K562 (cell line): ENCODE results near the gene RPL10A. TPM values are rescaled to one million over a fixed set of nuclear protein-coding genes. Genes with fewer than 3 reads are reported as not detected.

Experiments used
- ASH1L ChIP-seq: fragments of 450-650 bp; IDR thresholded peaks from 2 replicates; pipeline ENCODE4 v1.6.1; 2018; ENCODE audit warnings: borderline replicate concordance, mild to moderate bottlenecking, low read depth; ENCODE audit not compliant: partially characterized antibody
- BMI1 ChIP-seq: fragments of 150-350 bp; IDR thresholded peaks from 2 replicates; pipeline ENCODE4 v1.6.1; 2014; ENCODE audit warnings: low read length
- PYGO2 ChIP-seq: fragments of 450-650 bp; IDR thresholded peaks from 2 replicates; pipeline ENCODE4 v1.6.1; 2016; ENCODE audit warnings: mild to moderate bottlenecking, missing genetic modification characterization, moderate library complexity, missing compliant biosample characterization
- RBM34 ChIP-seq: fragments of 200-400 bp; formaldehyde crosslinking; IDR thresholded peaks from 2 replicates; pipeline ENCODE4 v1.6.1; 2018; ENCODE audit warnings: low read length, borderline replicate concordance; ENCODE audit not compliant: insufficient read depth
- SIN3A ChIP-seq, 2 experiments: fragments of 150-350 bp in 1 of 2; IDR thresholded peaks; 2 replicates each; pipeline ENCODE4 v1.6.1; 2011 to 2016; ENCODE audit warnings: borderline replicate concordance in 2 of 2, low read depth in 2 of 2, low read length in 2 of 2, mild to moderate bottlenecking in 2 of 2, moderate library complexity in 2 of 2; ENCODE audit not compliant: control insufficient read depth in 1 of 2
- SIX5 ChIP-seq, 2 experiments: IDR thresholded peaks; 2 replicates each; pipeline ENCODE4 v1.6.1; 2011; ENCODE audit warnings: low read length in 2 of 2, borderline replicate concordance in 1 of 2, low read depth in 1 of 2, mild to moderate bottlenecking in 1 of 2, moderate library complexity in 1 of 2; ENCODE audit not compliant: insufficient read depth in 1 of 2
- SMARCA5 ChIP-seq: fragments of 450-650 bp; IDR thresholded peaks from 2 replicates; pipeline ENCODE4 v1.6.1; 2016
- SNIP1 ChIP-seq: fragments of 450-650 bp; IDR thresholded peaks from 2 replicates; pipeline ENCODE4 v1.7.1; 2017; ENCODE audit warnings: low read depth, mild to moderate bottlenecking
- TSC22D4 ChIP-seq: fragments of 450-650 bp; IDR thresholded peaks from 2 replicates; pipeline ENCODE4 v1.6.1; 2016; ENCODE audit warnings: missing genetic modification characterization, missing biosample characterization, control low read depth
- YBX1 ChIP-seq: fragments of 450-650 bp; IDR thresholded peaks from 2 replicates; pipeline ENCODE4 v1.7.1; 2016; ENCODE audit warnings: mild to moderate bottlenecking
- ZNF134 ChIP-seq: fragments of 250-450 bp; sonication (Bioruptor Pico); conservative IDR thresholded peaks from 2 replicates; pipeline ENCODE4 v1.4.0; 2020
- polyA plus RNA-seq, 8 experiments: library from polyadenylated mRNA; depleted of rRNA in 4 of 8; stranded (reverse) in 5 of 8; unstranded in 3 of 8; fragments of >200 nt; fragmentation: Nextera tagmentation in 2 of 8; fragmentation: Illumina TruSeq in 1 of 8; extraction: Ambion mirVana in 2 of 8; extraction: Trizol in 1 of 8; gene quantifications; 2 replicates each; pipeline versions ENCODE4 v1.2.1 to v1.2.3, GENCODE V29; 2011 to 2014; ENCODE audit warnings: inconsistent platforms in 1 of 8, missing spikeins in 1 of 8
- total RNA-seq, 7 experiments: library from RNA; depleted of rRNA in 6 of 7; stranded (reverse); fragments of >200 nt in 6 of 7; fragmentation: Illumina TruSeq in 2 of 7; extraction: Trizol in 2 of 7; gene quantifications; 2 replicates each; pipeline versions ENCODE4 v1.2.1 to v1.2.3, GENCODE V29; 2011 to 2021; ENCODE audit warnings: low replicate concordance in 1 of 7
- TF ChIP-seq, protein P1 (sequence below): fragments of 250-450 bp; sonication (Bioruptor Pico); IDR thresholded peaks from 2 replicates; pipeline ENCODE4 v1.5.0; 2021
- TF ChIP-seq, protein P2 (sequence below), 2 experiments: IDR thresholded peaks; 2 replicates each; pipeline ENCODE4 v1.6.1; 2011; ENCODE audit warnings: borderline replicate concordance in 1 of 2, control low read depth in 1 of 2, low read depth in 1 of 2, low read length in 1 of 2, mild to moderate bottlenecking in 1 of 2, mixed read lengths in 1 of 2, moderate library complexity in 1 of 2; ENCODE audit not compliant: insufficient read depth in 1 of 2, insufficient read length in 1 of 2, poor library complexity in 1 of 2, severe bottlenecking in 1 of 2; ENCODE audit errors: extremely low read depth in 1 of 2
- TF ChIP-seq, protein P3 (sequence below): sonication (generic); formaldehyde crosslinking; IDR thresholded peaks from 2 replicates; pipeline ENCODE4 v1.8.0; 2022; ENCODE audit warnings: missing genetic modification reagents, mild to moderate bottlenecking, borderline replicate concordance
- TF ChIP-seq, protein P4 (sequence below): sonication (generic); formaldehyde crosslinking; IDR thresholded peaks from 2 replicates; pipeline ENCODE4 v1.8.0; 2023; ENCODE audit warnings: mild to moderate bottlenecking, missing genetic modification reagents
- TF ChIP-seq, protein P5 (sequence below): fragments of 450-650 bp; IDR thresholded peaks from 2 replicates; pipeline ENCODE4 v1.6.1; 2016; ENCODE audit warnings: missing biosample characterization, missing genetic modification characterization

RPL10A gene
- total and polyA plus RNA-seq, 9 of the 15 experiments (the other 6 are each of a cell fraction or from before 2014, with no cell fraction given), result 1,589 to 3,237 (median 2,116) TPM

DNA sequence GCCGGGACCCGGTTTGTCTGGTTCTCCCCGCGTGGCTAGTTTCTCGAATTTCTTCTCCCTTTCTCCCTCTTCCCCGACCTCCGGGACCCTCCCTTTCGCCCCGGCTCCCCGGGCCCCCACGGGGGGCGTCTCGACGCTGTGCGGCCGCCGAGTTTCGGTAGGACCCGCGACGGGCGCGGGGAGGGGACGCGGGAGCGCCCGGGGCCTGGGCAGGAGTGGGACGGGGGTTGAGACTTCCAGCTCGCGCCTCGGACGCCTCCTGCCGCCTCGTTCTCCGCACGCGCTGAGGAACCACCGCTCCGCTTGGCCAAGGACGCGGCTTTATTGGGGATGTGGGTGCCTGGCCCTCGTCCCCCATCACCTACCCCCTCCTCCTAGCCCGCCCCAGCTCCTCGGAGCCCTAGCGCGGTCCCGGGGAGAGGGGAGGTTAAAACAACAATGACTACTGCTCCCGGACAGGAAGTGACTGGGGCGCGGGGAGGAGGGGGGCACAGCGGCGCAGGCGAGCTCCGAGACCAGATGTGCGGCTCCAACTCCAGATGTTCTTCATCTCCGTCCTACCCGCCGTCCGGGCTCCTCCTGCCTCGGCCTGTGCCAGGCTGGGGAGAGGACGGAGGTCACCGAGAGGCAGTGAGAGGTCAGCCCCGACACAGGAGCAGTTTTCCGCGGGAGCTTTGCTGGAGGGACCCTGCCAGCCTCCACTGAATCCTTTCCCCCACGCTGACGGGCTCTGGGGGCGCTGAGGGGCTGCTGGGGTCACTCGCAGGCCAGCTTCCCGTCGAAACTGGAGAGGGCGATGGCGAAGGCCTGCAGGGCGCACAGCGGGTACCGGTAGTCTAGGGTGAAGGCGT lies 29.6 kb downstream of the RPL10A start (continued):
- TF ChIP-seq, protein P1, sequence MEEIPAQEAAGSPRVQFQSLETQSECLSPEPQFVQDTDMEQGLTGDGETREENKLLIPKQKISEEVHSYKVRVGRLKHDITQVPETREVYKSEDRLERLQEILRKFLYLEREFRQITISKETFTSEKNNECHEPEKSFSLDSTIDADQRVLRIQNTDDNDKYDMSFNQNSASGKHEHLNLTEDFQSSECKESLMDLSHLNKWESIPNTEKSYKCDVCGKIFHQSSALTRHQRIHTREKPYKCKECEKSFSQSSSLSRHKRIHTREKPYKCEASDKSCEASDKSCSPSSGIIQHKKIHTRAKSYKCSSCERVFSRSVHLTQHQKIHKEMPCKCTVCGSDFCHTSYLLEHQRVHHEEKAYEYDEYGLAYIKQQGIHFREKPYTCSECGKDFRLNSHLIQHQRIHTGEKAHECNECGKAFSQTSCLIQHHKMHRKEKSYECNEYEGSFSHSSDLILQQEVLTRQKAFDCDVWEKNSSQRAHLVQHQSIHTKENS (CRISPR knock-in tag), result no peak
- TF ChIP-seq SNIP1, result no peak
- no peak for TF ChIP-seq SIX5 (IDR thresholded peaks at IDR 0.05; ENCODE audit: borderline replicate concordance in 1 of 2, insufficient read depth in 1 of 2, low read depth in 1 of 2, low read length in 2 of 2)
- TF ChIP-seq, protein P2, sequence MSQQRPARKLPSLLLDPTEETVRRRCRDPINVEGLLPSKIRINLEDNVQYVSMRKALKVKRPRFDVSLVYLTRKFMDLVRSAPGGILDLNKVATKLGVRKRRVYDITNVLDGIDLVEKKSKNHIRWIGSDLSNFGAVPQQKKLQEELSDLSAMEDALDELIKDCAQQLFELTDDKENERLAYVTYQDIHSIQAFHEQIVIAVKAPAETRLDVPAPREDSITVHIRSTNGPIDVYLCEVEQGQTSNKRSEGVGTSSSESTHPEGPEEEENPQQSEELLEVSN (IDR thresholded peaks at IDR 0.05; ENCODE audit: borderline replicate concordance in 1 of 2, extremely low read depth in 1 of 2, insufficient read depth in 1 of 2, insufficient read length in 1 of 2, low read depth in 1 of 2, low read length in 1 of 2, poor library complexity in 1 of 2, severe bottlenecking in 1 of 2), result peak; percentile 94 to 95
- TF ChIP-seq RBM34, result no peak; the same call in 1 of the 2 replicates
- TF ChIP-seq PYGO2 (tag), result no peak
- no peak for TF ChIP-seq SMARCA5
- TF ChIP-seq TSC22D4 (tag), result no peak
- TF ChIP-seq YBX1, result no peak
- TF ChIP-seq ASH1L, result peak; percentile 39
- TF ChIP-seq, protein P3, sequence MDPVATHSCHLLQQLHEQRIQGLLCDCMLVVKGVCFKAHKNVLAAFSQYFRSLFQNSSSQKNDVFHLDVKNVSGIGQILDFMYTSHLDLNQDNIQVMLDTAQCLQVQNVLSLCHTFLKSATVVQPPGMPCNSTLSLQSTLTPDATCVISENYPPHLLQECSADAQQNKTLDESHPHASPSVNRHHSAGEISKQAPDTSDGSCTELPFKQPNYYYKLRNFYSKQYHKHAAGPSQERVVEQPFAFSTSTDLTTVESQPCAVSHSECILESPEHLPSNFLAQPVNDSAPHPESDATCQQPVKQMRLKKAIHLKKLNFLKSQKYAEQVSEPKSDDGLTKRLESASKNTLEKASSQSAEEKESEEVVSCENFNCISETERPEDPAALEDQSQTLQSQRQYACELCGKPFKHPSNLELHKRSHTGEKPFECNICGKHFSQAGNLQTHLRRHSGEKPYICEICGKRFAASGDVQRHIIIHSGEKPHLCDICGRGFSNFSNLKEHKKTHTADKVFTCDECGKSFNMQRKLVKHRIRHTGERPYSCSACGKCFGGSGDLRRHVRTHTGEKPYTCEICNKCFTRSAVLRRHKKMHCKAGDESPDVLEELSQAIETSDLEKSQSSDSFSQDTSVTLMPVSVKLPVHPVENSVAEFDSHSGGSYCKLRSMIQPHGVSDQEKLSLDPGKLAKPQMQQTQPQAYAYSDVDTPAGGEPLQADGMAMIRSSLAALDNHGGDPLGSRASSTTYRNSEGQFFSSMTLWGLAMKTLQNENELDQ (CRISPR knock-in tag), result peak; percentile 86; the same call in 1 of the 2 replicates
- TF ChIP-seq, protein P4, sequence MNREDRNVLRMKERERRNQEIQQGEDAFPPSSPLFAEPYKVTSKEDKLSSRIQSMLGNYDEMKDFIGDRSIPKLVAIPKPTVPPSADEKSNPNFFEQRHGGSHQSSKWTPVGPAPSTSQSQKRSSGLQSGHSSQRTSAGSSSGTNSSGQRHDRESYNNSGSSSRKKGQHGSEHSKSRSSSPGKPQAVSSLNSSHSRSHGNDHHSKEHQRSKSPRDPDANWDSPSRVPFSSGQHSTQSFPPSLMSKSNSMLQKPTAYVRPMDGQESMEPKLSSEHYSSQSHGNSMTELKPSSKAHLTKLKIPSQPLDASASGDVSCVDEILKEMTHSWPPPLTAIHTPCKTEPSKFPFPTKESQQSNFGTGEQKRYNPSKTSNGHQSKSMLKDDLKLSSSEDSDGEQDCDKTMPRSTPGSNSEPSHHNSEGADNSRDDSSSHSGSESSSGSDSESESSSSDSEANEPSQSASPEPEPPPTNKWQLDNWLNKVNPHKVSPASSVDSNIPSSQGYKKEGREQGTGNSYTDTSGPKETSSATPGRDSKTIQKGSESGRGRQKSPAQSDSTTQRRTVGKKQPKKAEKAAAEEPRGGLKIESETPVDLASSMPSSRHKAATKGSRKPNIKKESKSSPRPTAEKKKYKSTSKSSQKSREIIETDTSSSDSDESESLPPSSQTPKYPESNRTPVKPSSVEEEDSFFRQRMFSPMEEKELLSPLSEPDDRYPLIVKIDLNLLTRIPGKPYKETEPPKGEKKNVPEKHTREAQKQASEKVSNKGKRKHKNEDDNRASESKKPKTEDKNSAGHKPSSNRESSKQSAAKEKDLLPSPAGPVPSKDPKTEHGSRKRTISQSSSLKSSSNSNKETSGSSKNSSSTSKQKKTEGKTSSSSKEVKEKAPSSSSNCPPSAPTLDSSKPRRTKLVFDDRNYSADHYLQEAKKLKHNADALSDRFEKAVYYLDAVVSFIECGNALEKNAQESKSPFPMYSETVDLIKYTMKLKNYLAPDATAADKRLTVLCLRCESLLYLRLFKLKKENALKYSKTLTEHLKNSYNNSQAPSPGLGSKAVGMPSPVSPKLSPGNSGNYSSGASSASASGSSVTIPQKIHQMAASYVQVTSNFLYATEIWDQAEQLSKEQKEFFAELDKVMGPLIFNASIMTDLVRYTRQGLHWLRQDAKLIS (CRISPR knock-in tag), result peak; percentile 97
- no peak for TF ChIP-seq ZNF134 (CRISPR knock-in tag)
- TF ChIP-seq BMI1, result no peak
- TF ChIP-seq, protein P5, sequence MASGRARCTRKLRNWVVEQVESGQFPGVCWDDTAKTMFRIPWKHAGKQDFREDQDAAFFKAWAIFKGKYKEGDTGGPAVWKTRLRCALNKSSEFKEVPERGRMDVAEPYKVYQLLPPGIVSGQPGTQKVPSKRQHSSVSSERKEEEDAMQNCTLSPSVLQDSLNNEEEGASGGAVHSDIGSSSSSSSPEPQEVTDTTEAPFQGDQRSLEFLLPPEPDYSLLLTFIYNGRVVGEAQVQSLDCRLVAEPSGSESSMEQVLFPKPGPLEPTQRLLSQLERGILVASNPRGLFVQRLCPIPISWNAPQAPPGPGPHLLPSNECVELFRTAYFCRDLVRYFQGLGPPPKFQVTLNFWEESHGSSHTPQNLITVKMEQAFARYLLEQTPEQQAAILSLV (tag), result no peak; the same call in 1 of the 2 replicates
- no peak for TF ChIP-seq SIN3A (IDR thresholded peaks at IDR 0.05; ENCODE audit: borderline replicate concordance in 2 of 2, control insufficient read depth in 1 of 2, low read depth in 2 of 2, low read length in 2 of 2)
